ENCODE results near the gene ACP2. TPM values are rescaled to one million over a fixed set of nuclear protein-coding genes. Genes with fewer than 3 reads are reported as not detected.

The ACP2 gene
- total RNA-seq, 1 experiment from 2014 or later = 23.5 TPM

GRCh38 chr11:47271328-47271727 lies 22.7 kb upstream of the ACP2 start:
- H3K9me3 Mint-ChIP-seq (ENCODE audit: low read depth, unreplicated experiment) = no peaks in the 10 kb centered on the region

GRCh38 chr11:47270331-47271271 lies 22.0 kb upstream of the ACP2 start:
- intact Hi-C loops (cut with micrococcal nuclease; ENCODE audit: unreplicated experiment) = loop anchor here (5.0 kb wide), 1 partner anchor 77 kb away; no protein-coding TSS in a partner anchor
- H3K4me3 Mint-ChIP-seq (ENCODE audit: low read depth, unreplicated experiment) = peak overlapping the region; percentile 59
- H3K9me3 Mint-ChIP-seq (ENCODE audit: low read depth, unreplicated experiment) = no peaks in the 10 kb centered on the region
- no peak for DNase-seq
- peaks cover 33% of the 10 kb centered on the region for H3K4me1 Mint-ChIP-seq (ENCODE audit: low read depth, unreplicated experiment)
- CTCF ChIA-PET = interaction anchor here (1.1 to 1.5 kb wide), 2 partner anchors 11 to 91 kb away, joined by 3 to 7 read pairs; no protein-coding TSS in a partner anchor
- H3K27me3 Mint-ChIP-seq (ENCODE audit: unreplicated experiment) = no peaks in the 10 kb centered on the region
- H3K27ac Mint-ChIP-seq (ENCODE audit: unreplicated experiment) = no peak overlapping the region
- H3K36me3 Mint-ChIP-seq (ENCODE audit: insufficient read depth, unreplicated experiment) = peaks cover 34% of the 10 kb centered on the region
- no TSS peak for BruUV-seq (replicated peaks)
- no peak for TF ChIP-seq CTCF (IDR thresholded peaks at IDR 0.05; ENCODE audit: unreplicated experiment)

More at GRCh38 chr11:47271328-47271727, 22.7 kb upstream of the ACP2 start:
- intact Hi-C loops (cut with micrococcal nuclease; ENCODE audit: unreplicated experiment) = loop anchor here (5.0 kb wide), 1 partner anchor 76 kb away; no protein-coding TSS in a partner anchor
- Mint-ChIP-seq H3K4me1 (ENCODE audit: low read depth, unreplicated experiment) (peaks cover 33% of the 10 kb centered on the region), H3K4me3 (ENCODE audit: low read depth, unreplicated experiment) (peak overlapping the region; percentile 59), H3K27me3 (ENCODE audit: unreplicated experiment) (no peaks in the 10 kb centered on the region), H3K27ac (ENCODE audit: unreplicated experiment) (no peak overlapping the region), H3K36me3 (ENCODE audit: insufficient read depth, unreplicated experiment) (peaks cover 41% of the 10 kb centered on the region)
- DNase-seq = no peak
- CTCF ChIA-PET = interaction anchor here (1.1 to 1.5 kb wide), 2 partner anchors 12 to 92 kb away, joined by 3 to 7 read pairs; no protein-coding TSS in a partner anchor
- TSS peak; percentile 39 for BruUV-seq (replicated peaks)
- no peak for TF ChIP-seq CTCF (IDR thresholded peaks at IDR 0.05; ENCODE audit: unreplicated experiment)

- Mint-ChIP-seq H3K36me3 (ENCODE audit: insufficient read depth, unreplicated experiment) (peaks cover 33% of the 10 kb centered on the region), H3K9me3 (ENCODE audit: low read depth, unreplicated experiment) (no peaks in the 10 kb centered on the region), H3K27ac (ENCODE audit: unreplicated experiment) (peak within 1 kb of the TSS; percentile 95), H3K27me3 (ENCODE audit: unreplicated experiment) (no peaks in the 10 kb centered on the region), H3K4me3 (ENCODE audit: low read depth, unreplicated experiment) (peak within 1 kb of the TSS; percentile 59), H3K4me1 (ENCODE audit: low read depth, unreplicated experiment) (peaks cover 33% of the 10 kb centered on the region)
- TF ChIP-seq CTCF (IDR thresholded peaks at IDR 0.05; ENCODE audit: unreplicated experiment) = no peak
- intact Hi-C loops (cut with micrococcal nuclease; ENCODE audit: unreplicated experiment) = loop anchor here (5.0 kb wide), 1 partner anchor 77 kb away; no protein-coding TSS in a partner anchor
- CTCF ChIA-PET = interaction anchor here (1.5 kb wide), 1 partner anchor 11 kb away, joined by 7 read pairs; no protein-coding TSS in a partner anchor
- peak; percentile 88 for DNase-seq
- no TSS peak for BruUV-seq (replicated peaks)
These were observed 21.3 kb upstream of the ACP2 start, which contains the start of gene MADD for GRCh38 chr11:47269829-47270305. Gene MADD (plus strand): TSS chr11:47270133.

GRCh38 chr11:47269002-47269828 lies 20.6 kb upstream of the ACP2 start:
- CTCF ChIA-PET = interaction anchor here (1.4 kb wide), 1 partner anchor 10 kb away, joined by 4 read pairs; no protein-coding TSS in a partner anchor
- DNase-seq = peak; percentile 89
- peaks cover 33% of the 10 kb centered on the region for H3K4me1 Mint-ChIP-seq (ENCODE audit: low read depth, unreplicated experiment)
- H3K27ac Mint-ChIP-seq (ENCODE audit: unreplicated experiment) = peak overlapping the region; percentile 95
- TF ChIP-seq CTCF (IDR thresholded peaks at IDR 0.05; ENCODE audit: unreplicated experiment) = no peak
- H3K9me3 Mint-ChIP-seq (ENCODE audit: low read depth, unreplicated experiment) = no peaks in the 10 kb centered on the region
- peaks cover 26% of the 10 kb centered on the region for H3K36me3 Mint-ChIP-seq (ENCODE audit: insufficient read depth, unreplicated experiment)
- intact Hi-C loops (cut with micrococcal nuclease; ENCODE audit: unreplicated experiment) = no loop called here
- no TSS peak for BruUV-seq (replicated peaks)
- no peaks in the 10 kb centered on the region for H3K27me3 Mint-ChIP-seq (ENCODE audit: unreplicated experiment)
- peak overlapping the region; percentile 59 for H3K4me3 Mint-ChIP-seq (ENCODE audit: low read depth, unreplicated experiment)
